Measurements from ENCODE around the gene HLA-C.
"Not testable (repeated sequence)": the region's sequence is repeated elsewhere in the genome, so short reads cannot be mapped to it uniquely, and the experiment has no call there.

Gene HLA-C

GRCh38 chr6:31268836-31269235 is 3.1 kb downstream of the HLA-C start:
- Histone ChIP-seq H3K27ac (no peak overlapping the region), H3K36me3 (replicated peaks) (no peaks in the 10 kb centered on the region), H3K4me3 (ENCODE audit: low read depth, low read length) (no peak overlapping the region), H3K27me3 (replicated peaks) (no peaks in the 10 kb centered on the region)
- in situ Hi-C loops (cut with HindIII; ENCODE audit: low pct_ligation_motif_present, low sequenced_read_pairs), result no loop called here
- TF ChIP-seq, protein P1, sequence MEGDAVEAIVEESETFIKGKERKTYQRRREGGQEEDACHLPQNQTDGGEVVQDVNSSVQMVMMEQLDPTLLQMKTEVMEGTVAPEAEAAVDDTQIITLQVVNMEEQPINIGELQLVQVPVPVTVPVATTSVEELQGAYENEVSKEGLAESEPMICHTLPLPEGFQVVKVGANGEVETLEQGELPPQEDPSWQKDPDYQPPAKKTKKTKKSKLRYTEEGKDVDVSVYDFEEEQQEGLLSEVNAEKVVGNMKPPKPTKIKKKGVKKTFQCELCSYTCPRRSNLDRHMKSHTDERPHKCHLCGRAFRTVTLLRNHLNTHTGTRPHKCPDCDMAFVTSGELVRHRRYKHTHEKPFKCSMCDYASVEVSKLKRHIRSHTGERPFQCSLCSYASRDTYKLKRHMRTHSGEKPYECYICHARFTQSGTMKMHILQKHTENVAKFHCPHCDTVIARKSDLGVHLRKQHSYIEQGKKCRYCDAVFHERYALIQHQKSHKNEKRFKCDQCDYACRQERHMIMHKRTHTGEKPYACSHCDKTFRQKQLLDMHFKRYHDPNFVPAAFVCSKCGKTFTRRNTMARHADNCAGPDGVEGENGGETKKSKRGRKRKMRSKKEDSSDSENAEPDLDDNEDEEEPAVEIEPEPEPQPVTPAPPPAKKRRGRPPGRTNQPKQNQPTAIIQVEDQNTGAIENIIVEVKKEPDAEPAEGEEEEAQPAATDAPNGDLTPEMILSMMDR (IDR thresholded peaks at IDR 0.05; ENCODE audit: low read depth, low read length, missing control alignments), result no peak
- DNase-seq, result no peak

DNA sequence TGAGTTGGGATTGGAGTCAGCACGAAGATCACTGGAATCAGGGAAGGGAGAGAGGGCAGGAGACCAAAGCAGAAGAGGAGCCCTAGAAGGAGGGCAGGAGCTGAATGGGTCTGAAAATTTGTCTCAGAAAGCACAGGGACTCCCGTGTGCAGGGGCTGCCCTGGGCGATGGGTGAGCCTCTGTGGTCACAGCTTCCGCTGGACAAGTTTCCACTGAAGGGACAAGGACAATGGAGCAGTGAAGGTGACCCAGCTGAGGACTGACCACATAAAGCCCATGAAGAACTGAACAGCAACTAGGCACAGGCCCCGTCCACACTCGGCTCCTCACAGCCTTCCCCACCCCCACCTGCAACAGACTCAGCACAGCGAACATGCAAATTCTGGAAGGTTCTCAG is 3.5 kb downstream of the HLA-C start:
- no peak for DNase-seq
- Histone ChIP-seq H3K4me3 (ENCODE audit: low read depth, low read length) (no peak overlapping the region), H3K27me3 (replicated peaks) (no peaks in the 10 kb centered on the region), H3K36me3 (replicated peaks) (no peaks in the 10 kb centered on the region), H3K27ac (no peak overlapping the region)
- in situ Hi-C loops (cut with HindIII; ENCODE audit: low pct_ligation_motif_present, low sequenced_read_pairs), result no loop called here
- TF ChIP-seq, protein P1 (IDR thresholded peaks at IDR 0.05; ENCODE audit: low read depth, low read length, missing control alignments), result no peak

DNA sequence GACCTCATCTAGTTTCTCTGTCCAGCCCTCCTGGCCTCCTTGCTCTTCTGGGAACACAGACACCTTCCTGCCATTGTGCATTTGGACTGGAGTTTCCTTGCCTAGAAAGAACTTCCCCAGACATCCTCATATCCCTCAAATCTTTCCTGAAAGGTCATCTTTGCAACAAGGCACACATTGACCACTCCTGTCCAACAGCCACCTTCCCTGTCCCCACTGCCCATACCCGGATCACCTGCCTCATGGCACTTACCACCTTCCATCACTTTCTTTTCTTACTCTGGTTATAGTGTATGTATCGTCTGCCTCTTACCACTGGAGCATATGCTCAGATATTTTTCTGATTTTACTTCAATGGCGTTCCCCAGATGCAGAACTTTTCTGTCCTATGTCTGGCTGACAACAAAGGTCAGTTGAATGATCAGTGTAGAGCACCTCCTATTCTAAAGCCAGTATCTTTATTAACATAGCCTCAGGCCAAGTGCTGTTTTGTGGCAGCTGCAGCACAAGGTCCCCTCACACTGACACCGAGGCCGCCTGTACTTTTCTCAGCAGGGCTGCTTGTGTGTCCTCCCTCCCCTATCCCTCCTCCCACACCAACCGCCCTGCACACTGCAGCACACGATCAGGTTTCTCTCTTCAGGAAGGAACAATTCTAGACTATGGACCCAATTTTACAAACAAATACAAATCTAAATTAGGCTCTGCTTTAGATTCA is 4.1 kb downstream of the HLA-C start:
- no peak for DNase-seq
- in situ Hi-C loops (cut with HindIII; ENCODE audit: low pct_ligation_motif_present, low sequenced_read_pairs), result no loop called here
- H3K4me3 ChIP-seq (ENCODE audit: low read depth, low read length), result no peak overlapping the region
- H3K36me3 ChIP-seq (replicated peaks), result no peaks in the 10 kb centered on the region
- TF ChIP-seq, protein P1 (IDR thresholded peaks at IDR 0.05; ENCODE audit: low read depth, low read length, missing control alignments), result no peak
- H3K27ac ChIP-seq, result no peak overlapping the region
- H3K27me3 ChIP-seq (replicated peaks), result no peaks in the 10 kb centered on the region

GRCh38 chr6:31266567-31267360 is 5.1 kb downstream of the HLA-C start:
- H3K36me3 ChIP-seq (replicated peaks), result no peaks in the 10 kb centered on the region
- TF ChIP-seq, protein P1 (IDR thresholded peaks at IDR 0.05; ENCODE audit: low read depth, low read length, missing control alignments), result no peak
- no peak overlapping the region for H3K27ac ChIP-seq
- H3K27me3 ChIP-seq (replicated peaks), result no peaks in the 10 kb centered on the region
- DNase-seq, result no peak
- in situ Hi-C loops (cut with HindIII; ENCODE audit: low pct_ligation_motif_present, low sequenced_read_pairs), result no loop called here
- H3K4me3 ChIP-seq (ENCODE audit: low read depth, low read length), result no peak overlapping the region

- no peak for DNase-seq
- TF ChIP-seq, protein P1 (IDR thresholded peaks at IDR 0.05; ENCODE audit: low read depth, low read length, missing control alignments), result no peak
- Histone ChIP-seq H3K27ac (no peak overlapping the region), H3K4me3 (ENCODE audit: low read depth, low read length) (no peak overlapping the region), H3K27me3 (replicated peaks) (no peaks in the 10 kb centered on the region), H3K36me3 (replicated peaks) (no peaks in the 10 kb centered on the region)
- in situ Hi-C loops (cut with HindIII; ENCODE audit: low pct_ligation_motif_present, low sequenced_read_pairs), result no loop called here
Measured at GRCh38 chr6:31265926-31266325, 6.0 kb downstream of the HLA-C start.

- in situ Hi-C loops (cut with HindIII; ENCODE audit: low pct_ligation_motif_present, low sequenced_read_pairs); H3K27ac ChIP-seq; H3K4me3 ChIP-seq (ENCODE audit: low read depth, low read length): not testable (repeated sequence)
Measured at GRCh38 chr6:31263346-31263933, 8.5 kb downstream of the HLA-C start.

GRCh38 chr6:31259995-31260394 is 11.9 kb downstream of the HLA-C start:
- DNase-seq; H3K27me3 ChIP-seq (replicated peaks); H3K27ac ChIP-seq; H3K36me3 ChIP-seq (replicated peaks); in situ Hi-C loops (cut with HindIII; ENCODE audit: low pct_ligation_motif_present, low sequenced_read_pairs); H3K4me3 ChIP-seq (ENCODE audit: low read depth, low read length): not testable (repeated sequence)

More at GRCh38 chr6:31263346-31263933, 8.5 kb downstream of the HLA-C start:
- H3K27me3 ChIP-seq (replicated peaks); H3K36me3 ChIP-seq (replicated peaks); DNase-seq: not testable (repeated sequence)

Measured in brain microvascular endothelial cell (primary cell).